NCI-H526 (cell line): Measurements from ENCODE around the gene STK32C.
A peak's percentile ranks its signal among the peaks of the same experiment; 100 is the strongest.
"Not testable (repeated sequence)": the region's sequence is repeated elsewhere in the genome, so short reads cannot be mapped to it uniquely, and the experiment has no call there.

Experiments
- DNase-seq, 2 experiments: peaks; one replicate each; lab custom pipeline; 2025; lab: John Stamatoyannopoulos, UW

The STK32C gene

DNA sequence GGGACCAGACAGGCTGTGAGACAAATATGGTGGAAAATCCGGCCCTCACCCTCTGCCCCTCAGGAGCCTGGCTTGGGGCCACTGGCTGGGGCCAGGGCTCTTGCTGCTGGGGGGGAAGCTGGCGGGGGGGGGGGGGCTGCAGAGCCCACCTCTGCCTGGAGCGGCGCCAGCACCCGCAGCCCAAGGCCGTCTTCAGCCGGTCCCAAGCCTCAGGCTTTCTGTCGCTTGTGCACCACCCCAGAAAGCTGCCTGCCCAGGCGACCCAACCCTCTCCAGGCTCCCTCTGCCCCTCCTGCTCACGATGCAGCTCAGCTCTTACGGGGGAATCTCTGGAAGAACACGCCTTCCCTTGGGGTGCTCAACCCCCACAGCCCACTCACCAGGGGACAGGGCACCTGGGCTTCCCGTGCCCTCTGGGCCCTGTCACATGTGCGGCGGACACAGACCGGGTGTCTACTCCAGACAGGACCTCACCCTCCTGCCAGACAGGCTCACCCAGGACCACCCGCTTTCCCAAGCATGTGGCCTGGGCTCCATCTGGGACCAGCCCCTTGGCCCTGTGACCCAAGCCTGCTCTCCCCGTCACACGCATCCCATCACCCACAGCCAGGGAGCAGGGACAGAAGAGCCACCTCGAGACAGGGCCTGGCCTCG lies 77.1 kb downstream of the STK32C start:
- no peak for DNase-seq

DNA sequence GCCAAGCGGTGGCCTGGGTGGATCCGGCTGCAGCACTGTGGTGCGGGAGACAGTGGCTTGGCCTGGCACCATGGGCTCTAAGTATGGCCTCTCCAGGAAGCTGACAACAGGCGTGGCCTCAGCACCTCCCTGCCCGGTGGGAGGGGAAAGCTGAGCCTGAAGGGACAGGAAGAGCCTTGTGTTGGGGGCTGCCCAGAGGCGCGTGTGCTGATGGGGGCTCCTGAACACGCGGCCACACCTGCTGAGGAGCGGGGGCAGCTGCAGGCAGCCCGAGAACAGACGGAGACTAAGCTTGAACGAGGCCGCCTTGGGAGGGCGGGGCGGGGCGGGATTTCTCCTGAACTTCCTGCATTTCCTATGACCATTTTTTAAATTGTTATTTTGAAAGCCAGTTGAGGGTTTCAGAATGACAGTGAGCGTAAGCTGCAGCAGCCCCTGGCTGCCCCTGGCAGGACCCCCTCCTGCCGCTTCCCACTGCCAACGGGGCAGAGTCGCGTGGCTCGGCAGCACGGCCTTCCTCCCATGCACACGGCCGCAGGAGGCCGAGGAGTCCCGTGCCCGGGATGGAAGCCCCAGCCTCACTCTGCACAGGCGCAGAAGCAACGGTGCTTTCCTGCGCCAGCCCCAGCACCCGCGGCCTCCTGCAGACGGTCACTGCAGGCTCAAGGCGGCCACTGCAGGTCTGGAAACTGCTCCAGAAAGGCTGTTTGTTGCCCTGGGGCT lies 77.8 kb downstream of the STK32C start:
- no peak for DNase-seq

DNA sequence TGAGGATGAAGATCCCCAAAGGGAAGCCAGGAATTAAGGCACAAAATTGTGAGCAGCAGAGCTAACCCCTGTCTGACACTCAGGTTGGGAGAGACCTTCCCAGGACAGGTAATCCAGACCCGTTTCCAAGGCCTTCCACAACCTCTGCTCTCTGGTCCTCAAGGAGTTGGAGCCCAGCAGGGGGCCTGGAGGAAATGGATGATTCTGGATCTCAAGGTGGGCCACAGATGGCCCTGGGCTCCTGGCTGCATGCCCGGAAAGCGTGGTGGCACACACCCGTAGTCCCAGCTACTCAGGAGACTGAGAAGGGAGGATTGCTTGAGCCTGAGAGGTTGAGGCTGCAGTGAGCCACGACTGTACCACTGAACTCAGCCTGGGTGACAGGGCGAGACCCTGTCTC lies 78.7 kb downstream of the STK32C start:
- no peak for DNase-seq

DNA sequence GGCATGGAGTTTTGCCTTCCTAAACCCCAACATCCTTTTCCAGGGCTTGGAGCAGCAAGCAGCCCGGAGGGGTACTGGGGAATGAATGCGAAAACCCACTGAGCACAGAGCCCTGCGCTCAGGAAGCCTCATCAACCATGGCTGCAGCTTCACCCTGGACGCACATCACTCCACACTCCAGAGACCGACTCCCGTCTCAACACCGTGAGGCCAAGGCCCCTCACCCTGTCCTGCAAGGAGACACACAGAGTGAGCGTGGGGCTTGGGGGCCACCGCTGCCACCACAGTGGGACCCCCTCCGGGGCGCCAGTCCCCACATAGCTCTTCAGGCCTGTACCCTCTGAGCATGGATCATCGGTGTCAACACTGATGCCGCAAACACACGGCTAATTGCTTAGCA lies 79.1 kb downstream of the STK32C start:
- no peak for DNase-seq

DNA sequence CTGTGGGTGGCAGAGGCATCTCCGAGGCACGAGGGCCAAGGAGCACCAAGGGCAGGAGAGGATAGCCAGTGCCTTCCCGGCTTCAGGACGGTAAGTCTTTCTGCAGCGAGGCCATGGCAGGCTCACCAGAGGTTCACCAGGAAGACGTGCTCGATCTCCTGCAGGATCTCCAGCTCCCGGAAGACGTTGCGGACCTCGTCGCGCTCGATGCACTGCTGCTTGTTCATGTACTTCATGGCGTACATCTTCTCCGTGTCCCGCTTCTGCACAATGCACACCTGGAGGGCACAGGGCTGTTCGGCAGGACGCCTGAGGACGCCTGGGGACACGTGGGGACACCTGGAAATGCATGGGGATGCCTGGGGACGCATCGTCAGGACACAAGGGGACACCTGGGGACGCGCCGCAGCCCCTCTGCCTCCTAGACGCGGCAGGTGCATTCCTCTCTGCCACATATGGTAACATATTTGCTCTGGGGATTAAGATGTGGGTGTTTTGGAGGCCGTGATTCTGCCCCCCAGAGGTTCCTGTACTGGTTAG lies 79.8 kb downstream of the STK32C start:
- DNase-seq, result no peak

DNA sequence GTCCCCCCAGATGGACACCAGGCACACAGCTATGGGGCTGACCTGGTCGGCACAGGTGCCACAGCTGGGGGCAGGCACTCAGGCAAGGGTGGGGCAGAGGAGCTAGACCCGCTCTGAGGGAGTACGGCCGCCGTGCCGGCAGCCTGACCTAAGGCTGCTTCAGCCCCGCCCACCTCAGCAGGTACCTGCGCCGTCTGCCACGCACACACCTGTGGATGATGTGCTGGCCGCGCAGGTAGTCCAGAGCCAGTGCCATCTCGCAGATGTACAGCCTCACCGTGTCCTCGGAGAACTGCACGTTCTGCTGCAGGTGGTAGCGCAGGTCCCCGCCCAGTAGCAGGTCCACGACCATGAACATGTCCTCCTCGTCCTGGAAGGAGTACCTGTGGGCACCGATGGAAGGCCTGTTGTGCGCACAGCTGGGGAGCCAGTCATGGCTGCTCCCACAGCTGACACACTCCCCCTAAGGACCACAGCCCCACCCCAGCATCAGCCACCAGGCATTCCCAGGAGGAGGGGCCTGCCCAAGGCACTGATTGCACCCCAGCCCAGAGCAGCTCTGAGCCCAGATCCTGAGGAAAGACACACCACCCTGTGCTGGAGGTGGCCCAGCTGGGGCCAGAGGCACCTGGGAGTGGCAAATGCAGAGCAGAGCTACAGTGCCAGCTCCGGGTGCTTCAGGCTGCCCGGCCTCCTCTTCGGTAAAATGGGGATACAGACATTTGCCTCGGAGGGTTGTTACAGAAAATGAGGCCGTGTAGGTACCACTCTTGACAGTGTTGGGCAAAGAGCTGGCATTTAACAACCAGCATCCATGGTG lies 81.0 kb downstream of the STK32C start:
- DNase-seq, result no peak

DNA sequence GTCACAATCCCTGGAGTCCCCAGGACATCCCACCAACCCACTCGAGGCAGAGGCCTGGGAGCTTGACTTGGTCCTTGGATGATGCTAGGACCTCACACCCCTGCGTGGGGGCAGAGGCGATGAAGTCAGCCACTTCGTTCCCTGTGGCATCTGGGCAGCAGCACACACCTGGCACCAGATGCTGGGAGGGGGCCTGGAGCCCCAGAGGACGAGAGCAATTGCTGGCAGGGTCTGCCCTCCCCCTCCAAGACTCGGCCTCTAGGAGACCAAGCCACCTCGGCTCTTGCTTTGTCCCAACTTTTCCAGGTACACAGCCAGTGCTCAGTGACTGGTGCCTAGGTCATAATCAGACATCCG lies 81.9 kb downstream of the STK32C start:
- no peak for DNase-seq

DNA sequence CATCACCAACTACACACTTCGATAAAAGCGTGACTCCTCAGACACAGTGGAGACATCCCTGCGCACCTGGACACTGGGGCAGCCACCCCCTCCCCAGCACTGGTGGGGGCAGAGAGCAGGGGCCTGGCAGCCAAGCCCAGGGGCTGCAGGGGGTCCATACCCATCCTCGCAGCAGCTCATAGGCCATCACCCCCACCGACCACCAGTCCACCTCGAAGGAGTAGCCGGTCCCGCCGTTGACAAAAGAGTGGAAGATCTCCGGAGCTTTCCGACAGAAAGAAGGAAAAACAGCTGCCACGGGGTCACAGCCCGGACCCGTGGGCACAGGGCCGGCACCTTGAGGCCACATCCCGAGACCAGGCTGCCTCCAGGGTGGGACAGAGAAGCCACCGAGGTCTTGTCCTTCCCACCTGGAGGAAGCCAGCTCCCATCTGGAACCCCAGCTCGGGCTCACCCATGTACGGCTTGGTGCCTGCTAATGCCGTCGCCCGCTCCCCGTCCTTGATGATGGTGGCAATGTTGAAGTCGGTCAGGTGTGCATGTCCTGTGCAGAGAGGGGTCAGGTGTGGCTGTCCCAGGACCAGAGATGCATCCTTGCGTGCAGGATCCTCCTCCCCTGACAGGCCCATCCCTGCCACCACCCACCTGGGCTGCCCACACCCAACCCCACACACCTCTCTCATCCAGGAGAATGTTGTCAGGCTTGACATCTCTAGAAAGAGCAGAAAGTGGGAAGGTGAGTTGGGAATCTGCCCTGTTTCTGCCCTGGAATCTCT lies 82.5 kb downstream of the STK32C start:
- no peak for DNase-seq

DNA sequence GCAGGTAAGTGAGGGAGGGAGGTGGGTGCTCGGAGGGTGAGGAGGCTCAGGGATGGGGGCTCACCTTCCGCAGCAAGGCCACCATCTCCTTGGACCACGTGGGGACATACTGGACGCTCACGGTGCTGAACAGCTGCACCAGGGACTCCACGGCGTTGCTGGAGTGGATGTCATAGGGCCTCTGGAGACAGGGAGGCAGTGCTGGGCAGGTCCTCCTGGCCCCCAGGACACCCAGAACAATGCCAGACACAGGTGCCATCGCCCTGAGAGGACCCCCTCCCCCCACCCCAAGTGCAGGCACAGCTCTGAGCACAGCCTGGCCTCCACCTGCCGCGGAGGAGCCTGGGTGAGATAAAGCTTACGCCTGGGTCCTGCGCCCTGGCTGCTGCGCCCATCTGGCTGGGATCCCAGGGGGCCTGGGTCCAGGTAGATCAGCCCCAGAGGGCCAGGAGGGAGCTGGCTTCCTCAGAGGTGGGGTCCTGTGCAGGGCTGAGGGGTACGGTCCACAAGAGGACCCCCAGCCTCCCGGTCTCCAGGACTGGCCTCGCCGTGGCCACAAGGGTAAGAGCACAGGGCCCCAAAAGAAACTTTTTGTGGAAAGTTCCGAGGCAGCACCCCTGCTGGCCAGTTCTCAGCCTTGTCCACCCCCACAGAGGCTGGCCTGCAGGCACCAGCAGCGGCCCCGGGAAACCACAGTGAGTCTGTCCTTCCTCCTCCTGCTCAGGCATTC lies 83.2 kb downstream of the STK32C start:
- DNase-seq, result no peak

DNA sequence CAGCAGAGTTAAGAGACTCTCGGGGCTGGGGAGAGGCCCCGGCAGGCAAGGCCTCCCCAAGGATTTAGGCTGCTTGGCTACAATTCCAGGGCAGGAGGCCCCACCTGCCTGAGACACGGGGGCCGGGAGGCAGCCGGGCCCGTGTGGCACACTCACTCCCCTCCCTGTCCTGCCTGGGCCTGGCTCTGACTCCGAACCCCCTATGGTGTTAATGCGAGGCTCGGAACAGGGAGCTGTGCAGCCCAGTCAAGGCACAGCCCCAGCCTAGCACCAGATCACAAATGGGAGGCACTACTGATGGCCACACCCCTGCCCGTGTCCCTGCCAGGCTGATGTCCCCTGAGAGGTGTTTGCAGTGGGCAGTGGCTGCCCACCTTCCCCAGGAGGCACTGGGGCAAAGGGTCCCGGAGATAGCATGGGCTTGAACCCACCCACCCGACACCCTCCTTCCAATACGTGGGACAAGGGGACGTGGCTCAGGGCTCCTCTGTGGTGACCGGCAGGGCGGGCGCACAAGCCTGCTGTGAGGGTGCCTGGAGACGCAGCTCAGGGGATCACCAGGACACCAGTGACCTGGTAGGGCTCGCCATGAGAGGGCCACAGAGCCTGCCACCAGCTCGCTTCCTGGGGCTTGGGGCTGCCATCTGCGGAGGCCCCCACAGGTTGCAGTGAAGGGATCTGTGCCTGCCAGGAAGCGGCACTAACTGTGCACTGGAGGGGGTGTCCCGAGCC lies 84.0 kb downstream of the STK32C start:
- no peak for DNase-seq

DNA sequence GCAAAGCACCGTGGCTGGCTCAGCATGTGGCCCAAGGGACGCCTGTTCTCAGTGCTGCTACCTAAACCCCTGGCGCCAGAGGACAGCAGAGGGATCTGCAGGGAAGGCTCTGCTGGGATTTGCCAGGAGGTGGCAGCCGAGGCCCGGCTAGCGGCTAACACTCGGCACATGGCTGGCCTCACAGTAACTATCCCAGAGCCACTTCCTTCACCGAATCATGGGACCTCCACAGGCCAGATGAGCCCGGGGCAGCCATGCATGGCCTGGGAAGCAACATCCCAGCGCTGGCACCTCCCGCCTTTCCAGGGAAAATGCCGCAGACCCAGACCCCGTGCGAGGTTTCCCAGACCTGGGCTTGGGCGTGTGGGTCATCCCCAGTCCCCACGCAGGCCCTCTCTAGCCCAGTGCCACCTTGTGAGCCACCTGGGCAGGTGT lies 84.6 kb downstream of the STK32C start:
- DNase-seq, result peak; percentile 58 to 88

DNA sequence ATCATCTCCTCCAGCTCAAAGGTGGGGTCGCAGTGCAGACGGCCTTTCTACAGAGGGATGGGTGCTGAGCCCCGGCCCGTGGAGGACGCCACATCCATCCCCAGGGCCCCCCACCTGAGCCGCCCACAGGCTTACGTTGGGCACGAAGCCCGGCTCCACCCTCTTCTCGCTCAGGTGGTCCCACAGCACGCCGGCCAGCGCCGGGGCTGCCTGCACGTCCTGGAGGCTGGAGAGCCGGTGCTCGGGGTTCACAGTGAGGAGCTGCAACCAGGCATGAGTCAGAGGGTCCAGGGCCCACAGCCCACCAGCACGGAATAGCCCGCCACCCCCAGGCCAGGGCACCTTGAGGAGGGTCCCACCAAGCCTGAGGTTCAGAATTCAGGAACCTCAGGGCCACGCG lies 85.0 kb downstream of the STK32C start:
- no peak for DNase-seq

DNA sequence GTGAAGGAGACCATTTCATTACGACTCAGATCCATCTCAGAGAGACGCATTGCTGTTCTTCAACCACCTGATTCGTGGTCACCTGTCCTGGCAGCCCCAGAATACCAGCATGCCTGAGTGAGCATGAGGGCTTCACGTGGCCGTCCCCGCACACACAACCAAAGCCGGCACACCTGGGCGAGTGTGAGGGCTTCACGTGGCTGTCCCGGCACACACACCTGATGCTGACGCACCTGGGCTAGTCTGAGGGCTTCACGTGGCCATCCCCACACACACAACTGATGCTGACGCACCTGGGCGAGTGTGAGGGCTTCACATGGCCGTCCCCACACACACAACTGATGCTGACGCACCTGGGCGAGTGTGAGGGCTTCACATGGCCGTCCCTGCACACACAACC lies 86.8 kb downstream of the STK32C start:
- DNase-seq, result not testable (repeated sequence)

DNA sequence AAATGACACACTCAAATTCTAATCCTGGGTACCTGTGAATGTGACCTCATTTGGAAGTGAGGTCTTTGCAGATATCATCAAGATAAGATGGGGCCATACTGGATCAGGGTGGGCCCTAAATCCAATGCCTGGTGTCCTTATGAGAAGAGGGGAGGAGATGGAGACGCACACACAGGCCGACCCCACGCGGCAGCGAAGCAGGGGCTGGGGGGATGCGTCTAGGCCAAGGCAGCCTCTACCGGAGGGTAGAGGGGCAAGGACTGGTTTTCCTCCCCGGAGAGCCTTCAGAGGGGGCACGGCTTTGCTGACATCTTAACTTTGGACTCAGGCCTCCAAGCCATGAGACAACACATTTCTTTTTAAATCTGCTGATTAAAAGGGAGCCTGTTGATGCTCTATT lies 87.7 kb downstream of the STK32C start:
- DNase-seq, result no peak

DNA sequence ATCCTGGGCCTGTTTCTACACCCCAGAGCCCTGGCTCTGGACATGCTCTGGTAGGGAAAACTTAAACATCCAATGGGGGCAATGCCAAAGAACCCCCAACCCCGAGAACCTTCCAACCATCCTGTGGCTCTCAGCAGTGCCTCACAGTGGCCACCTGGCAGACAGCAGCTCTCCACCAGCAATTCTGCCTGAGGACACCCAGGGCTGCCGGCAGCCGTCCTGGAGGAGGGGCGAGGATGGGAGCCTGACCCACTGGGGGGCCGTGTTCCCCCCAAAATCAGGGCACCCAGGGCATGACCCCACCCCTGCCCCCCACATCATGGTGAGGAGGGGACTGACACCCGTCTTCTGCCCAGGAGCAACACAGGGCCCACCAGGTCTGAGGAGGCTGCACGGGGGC lies 88.3 kb downstream of the STK32C start:
- no peak for DNase-seq

DNA sequence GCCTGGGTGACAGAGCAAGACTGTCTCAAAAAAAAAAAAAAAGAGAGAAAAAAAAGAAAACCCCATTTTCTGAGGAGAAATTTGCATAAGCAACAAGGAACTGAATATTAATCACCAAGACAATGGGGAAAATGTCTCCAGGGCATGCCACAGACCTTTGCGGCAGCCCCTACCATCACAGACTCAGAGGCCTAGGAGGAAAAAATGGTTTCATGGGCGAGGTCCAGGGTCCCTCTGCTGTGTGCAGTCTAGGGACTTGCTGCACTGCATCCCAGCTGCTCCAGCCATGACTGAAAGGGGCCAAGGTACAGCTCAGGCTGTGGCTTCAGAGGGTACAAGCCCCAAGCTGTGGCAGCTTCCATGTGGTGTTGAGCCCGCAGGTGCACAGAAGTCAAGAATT lies 91.3 kb downstream of the STK32C start:
- not testable (repeated sequence) for DNase-seq

DNA sequence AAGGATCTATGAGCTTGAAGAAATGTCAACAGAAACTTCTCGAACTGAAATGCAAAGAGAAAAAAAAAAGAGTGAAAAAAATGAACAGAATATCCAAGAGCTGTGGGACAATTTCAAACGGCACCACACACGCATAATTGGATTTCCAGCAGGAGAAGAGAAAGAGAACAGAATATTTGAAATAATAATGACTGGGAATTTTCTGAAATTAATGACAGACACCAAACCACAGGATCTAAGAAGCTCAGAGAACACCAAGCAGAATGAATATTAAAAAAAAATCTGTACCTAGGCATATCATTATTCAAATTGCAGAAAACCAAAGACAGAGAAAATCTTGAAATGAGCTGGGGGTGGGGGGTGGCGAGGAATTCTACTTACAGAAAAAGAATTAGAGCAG lies 93.8 kb downstream of the STK32C start:
- no peak for DNase-seq

DNA sequence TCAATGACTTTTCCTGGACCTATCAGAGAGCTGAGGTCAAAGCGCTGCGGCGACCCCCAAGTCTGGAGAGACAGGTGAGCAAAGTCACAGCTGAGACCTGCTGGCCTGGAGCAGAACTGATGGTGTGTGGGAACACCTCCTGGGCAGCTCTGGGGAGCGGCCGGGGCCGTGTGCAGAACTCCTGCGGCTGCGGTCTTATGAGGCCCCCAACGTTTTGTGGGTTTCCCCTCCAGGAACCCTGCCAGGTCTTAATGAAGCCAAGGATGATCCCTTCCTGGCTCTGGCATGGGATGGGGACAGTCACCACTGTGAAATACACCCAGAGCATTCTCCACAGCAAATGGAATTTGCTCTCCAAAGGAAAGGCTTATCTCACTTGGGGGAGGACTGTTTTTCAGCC lies 94.9 kb downstream of the STK32C start:
- DNase-seq, result no peak

DNA sequence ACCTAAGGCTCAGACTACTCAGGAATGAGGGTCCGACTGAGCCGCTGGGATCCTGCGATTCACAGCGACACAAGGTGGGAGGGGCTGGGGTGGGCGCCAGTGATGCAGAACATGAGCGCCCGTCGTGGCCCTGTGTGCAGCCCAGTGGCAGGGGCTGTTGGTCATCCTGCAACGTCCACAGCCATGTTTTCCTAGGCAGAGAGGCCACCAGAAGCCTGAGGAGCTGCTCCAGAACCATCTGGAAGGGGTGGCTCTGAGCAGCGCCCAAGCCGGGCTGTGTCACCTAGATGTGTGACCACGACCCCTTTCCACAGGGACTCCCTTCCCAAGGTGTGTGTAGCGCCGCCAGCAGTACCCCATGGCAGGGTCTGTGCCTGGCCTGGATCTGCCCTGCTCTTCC lies 96.5 kb downstream of the STK32C start:
- DNase-seq, result no peak

DNA sequence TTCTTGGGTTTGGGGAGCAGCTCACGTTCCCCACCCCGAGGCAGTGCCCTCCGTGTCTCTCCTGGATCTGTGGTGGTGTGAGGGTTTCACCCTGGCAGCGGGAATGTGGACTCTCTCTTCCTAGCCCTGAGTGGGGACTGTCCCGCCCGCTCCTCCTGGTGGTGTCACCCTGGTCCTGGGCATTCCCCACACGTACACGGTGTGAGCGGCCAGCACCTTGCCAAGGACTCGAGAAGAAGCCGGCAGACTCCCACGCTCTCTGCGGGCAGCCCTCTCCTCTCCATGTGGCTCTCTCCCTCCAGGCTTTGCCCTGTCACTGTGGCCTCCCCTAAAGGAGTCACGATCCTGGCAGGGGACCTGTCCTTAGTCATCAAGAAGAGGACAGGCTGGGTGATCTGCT lies 97.0 kb downstream of the STK32C start:
- no peak for DNase-seq
